ENCODE results near the gene SLC25A45. TPM values are rescaled to one million over a fixed set of nuclear protein-coding genes. Genes with fewer than 3 reads are reported as not detected.

SLC25A45 gene
- total RNA-seq, 1 experiment from 2014 or later: 2.9 TPM

- Mint-ChIP-seq H3K36me3 (ENCODE audit: insufficient read depth, unreplicated experiment) (peaks cover 64% of the 10 kb centered on the region), H3K4me3 (ENCODE audit: low read depth, unreplicated experiment) (no peak overlapping the region), H3K27ac (ENCODE audit: unreplicated experiment) (no peak overlapping the region), H3K27me3 (ENCODE audit: unreplicated experiment) (no peaks in the 10 kb centered on the region), H3K9me3 (ENCODE audit: low read depth, unreplicated experiment) (no peaks in the 10 kb centered on the region), H3K4me1 (ENCODE audit: low read depth, unreplicated experiment) (no peaks in the 10 kb centered on the region)
- DNase-seq: no peak
- BruUV-seq (replicated peaks): no TSS peak
- intact Hi-C loops (cut with micrococcal nuclease; ENCODE audit: unreplicated experiment): no loop called here
- CTCF ChIA-PET: no interaction called here
- TF ChIP-seq CTCF (IDR thresholded peaks at IDR 0.05; ENCODE audit: unreplicated experiment): no peak
Measured at GRCh38 chr11:65402790-65403189, 20.3 kb upstream of the SLC25A45 start.

GRCh38 chr11:65401803-65402248, 19.4 kb upstream of the SLC25A45 start:
- CTCF ChIA-PET: interaction anchor here (0.7 kb wide), 1 partner anchor 40 kb away, joined by 4 read pairs; no protein-coding TSS in a partner anchor
- H3K27ac Mint-ChIP-seq (ENCODE audit: unreplicated experiment): no peak overlapping the region
- no peak for DNase-seq
- no TSS peak for BruUV-seq (replicated peaks)
- no peak for TF ChIP-seq CTCF (IDR thresholded peaks at IDR 0.05; ENCODE audit: unreplicated experiment)
- H3K36me3 Mint-ChIP-seq (ENCODE audit: insufficient read depth, unreplicated experiment): peaks cover 62% of the 10 kb centered on the region
- intact Hi-C loops (cut with micrococcal nuclease; ENCODE audit: unreplicated experiment): no loop called here
- H3K4me1 Mint-ChIP-seq (ENCODE audit: low read depth, unreplicated experiment): no peaks in the 10 kb centered on the region
- H3K9me3 Mint-ChIP-seq (ENCODE audit: low read depth, unreplicated experiment): no peaks in the 10 kb centered on the region
- H3K4me3 Mint-ChIP-seq (ENCODE audit: low read depth, unreplicated experiment): no peak overlapping the region
- H3K27me3 Mint-ChIP-seq (ENCODE audit: unreplicated experiment): no peaks in the 10 kb centered on the region

- no peaks in the 10 kb centered on the region for H3K27me3 Mint-ChIP-seq (ENCODE audit: unreplicated experiment)
- no peak for DNase-seq
- CTCF ChIA-PET: interaction anchor here (0.7 kb wide), 1 partner anchor 39 kb away, joined by 4 read pairs; no protein-coding TSS in a partner anchor
- no peak for TF ChIP-seq CTCF (IDR thresholded peaks at IDR 0.05; ENCODE audit: unreplicated experiment)
- peaks cover 64% of the 10 kb centered on the region for H3K36me3 Mint-ChIP-seq (ENCODE audit: insufficient read depth, unreplicated experiment)
- no TSS peak for BruUV-seq (replicated peaks)
- no peaks in the 10 kb centered on the region for H3K4me1 Mint-ChIP-seq (ENCODE audit: low read depth, unreplicated experiment)
- no peak overlapping the region for H3K4me3 Mint-ChIP-seq (ENCODE audit: low read depth, unreplicated experiment)
- intact Hi-C loops (cut with micrococcal nuclease; ENCODE audit: unreplicated experiment): no loop called here
- H3K27ac Mint-ChIP-seq (ENCODE audit: unreplicated experiment): no peak overlapping the region
- H3K9me3 Mint-ChIP-seq (ENCODE audit: low read depth, unreplicated experiment): no peaks in the 10 kb centered on the region
Measured at GRCh38 chr11:65401073-65401802, 18.8 kb upstream of the SLC25A45 start.

- intact Hi-C loops (cut with micrococcal nuclease; ENCODE audit: unreplicated experiment): no loop called here
- no peak for TF ChIP-seq CTCF (IDR thresholded peaks at IDR 0.05; ENCODE audit: unreplicated experiment)
- CTCF ChIA-PET: no interaction called here
- peaks cover 66% of the 10 kb centered on the region for H3K36me3 Mint-ChIP-seq (ENCODE audit: insufficient read depth, unreplicated experiment)
- no peak overlapping the region for H3K4me3 Mint-ChIP-seq (ENCODE audit: low read depth, unreplicated experiment)
- no peak for DNase-seq
- no peaks in the 10 kb centered on the region for H3K9me3 Mint-ChIP-seq (ENCODE audit: low read depth, unreplicated experiment)
- H3K27me3 Mint-ChIP-seq (ENCODE audit: unreplicated experiment): no peaks in the 10 kb centered on the region
- BruUV-seq (replicated peaks): no TSS peak
- no peak overlapping the region for H3K27ac Mint-ChIP-seq (ENCODE audit: unreplicated experiment)
- H3K4me1 Mint-ChIP-seq (ENCODE audit: low read depth, unreplicated experiment): no peaks in the 10 kb centered on the region
Measured at GRCh38 chr11:65400307-65401072, 18.0 kb upstream of the SLC25A45 start.
